H1 (cell line): ENCODE results near the gene KLK7. TPM values are rescaled to one million over a fixed set of nuclear protein-coding genes. Genes with fewer than 3 reads are reported as not detected.

Source experiments
- CTCF ChIA-PET: fragments of 300-600 bp; sonication (Branson Sonifier 250); formaldehyde crosslinking; loops from one replicate; lab custom pipeline; 2021; ENCODE audit not compliant: partially characterized antibody; lab: Charles Lee
- POLR2A ChIA-PET: fragments of 300-600 bp; sonication (Branson Sonifier 250); formaldehyde crosslinking; loops from one replicate; lab custom pipeline; 2021; ENCODE audit warnings: inconsistent platforms; ENCODE audit not compliant: partially characterized antibody; lab: Charles Lee
- DNase-seq, 2 experiments: peaks; one replicate each; pipeline versions ENCODE4 v3.0.0 to v3.0.0-alpha.2; 2010 to 2022; ENCODE audit warnings: low spot score in 2 of 2, low read depth in 1 of 2, mixed read lengths in 1 of 2
- FAIRE-seq: peaks from 2 replicates; lab custom pipeline; 2011; peaks lifted over from hg19 to GRCh38; lab: Jason Lieb, UNC
- H2AFZ ChIP-seq: 2 replicates; pipeline ENCODE4 v1.8.1; 2012; ENCODE audit warnings: low read length, inconsistent platforms
- H2AK5ac ChIP-seq: 2 replicates; pipeline ENCODE4 v1.6.1; 2013; ENCODE audit warnings: low read depth, low read length
- H2BK120ac ChIP-seq: replicated peaks from 2 replicates; pipeline ENCODE3; 2013; ENCODE audit warnings: low read depth, low read length, inconsistent platforms
- H2BK12ac ChIP-seq: 2 replicates; pipeline ENCODE4 v1.6.1; 2013; ENCODE audit warnings: low read depth, low read length
- H2BK15ac ChIP-seq: 2 replicates; pipeline ENCODE4 v1.6.1; 2013; ENCODE audit warnings: low read length
- H2BK20ac ChIP-seq: 2 replicates; pipeline ENCODE4 v1.6.1; 2013; ENCODE audit warnings: low read length
- H2BK5ac ChIP-seq: 2 replicates; pipeline ENCODE4 v1.6.1; 2013; ENCODE audit warnings: low read depth, low read length
- H3K14ac ChIP-seq: 2 replicates; pipeline ENCODE4 v1.6.1; 2013; ENCODE audit warnings: inconsistent platforms; ENCODE audit not compliant: insufficient read length
- H3K18ac ChIP-seq: 2 replicates; pipeline ENCODE4 v1.6.1; 2013; ENCODE audit warnings: low read length; ENCODE audit errors: extremely low read depth
- H3K23ac ChIP-seq: 2 replicates; pipeline ENCODE4 v1.6.1; 2013; ENCODE audit warnings: inconsistent platforms; ENCODE audit not compliant: insufficient read length
- H3K23me2 ChIP-seq: 2 replicates; pipeline ENCODE4 v1.6.1; 2013; ENCODE audit warnings: low read depth, low read length
- H3K27ac ChIP-seq: 2 replicates; pipeline ENCODE4 v1.6.1; 2011; ENCODE audit warnings: low read depth, low read length, inconsistent platforms
- H3K27me3 ChIP-seq, 4 experiments: replicated peaks in 1 of 4; 1 replicate in 1 of 4; 2 replicates in 3 of 4; pipeline versions ENCODE4 v1.6.1 to v1.8.1; 2011 to 2013; ENCODE audit warnings: low read length in 3 of 4, mild to moderate bottlenecking in 3 of 4, inconsistent platforms in 2 of 4, mixed read lengths in 2 of 4, moderate library complexity in 1 of 4; ENCODE audit not compliant: control insufficient read depth in 3 of 4, insufficient read depth in 3 of 4; ENCODE audit errors: extremely low read depth in 1 of 4
- H3K36me3 ChIP-seq, 4 experiments: 2 replicates each; pipeline versions ENCODE4 v1.6.1 to v1.8.1; 2011 to 2013; ENCODE audit warnings: mild to moderate bottlenecking in 4 of 4, low read length in 3 of 4, moderate library complexity in 2 of 4, control low read depth in 1 of 4, inconsistent platforms in 1 of 4; ENCODE audit not compliant: insufficient read depth in 4 of 4, control insufficient read depth in 2 of 4
- H3K4ac ChIP-seq: replicated peaks from 2 replicates; pipeline ENCODE3; 2013; ENCODE audit warnings: low read length, low read depth, mixed read lengths, inconsistent platforms; ENCODE audit not compliant: insufficient read length
- H3K4me1 ChIP-seq, 4 experiments: replicated peaks in 1 of 4; 1 replicate in 1 of 4; 2 replicates in 3 of 4; pipeline versions ENCODE4 v1.6.1 to v1.8.1; 2011 to 2013; ENCODE audit warnings: low read length in 3 of 4, inconsistent platforms in 2 of 4, mixed read lengths in 1 of 4; ENCODE audit not compliant: insufficient read depth in 4 of 4, control insufficient read depth in 3 of 4
- H3K4me2 ChIP-seq, 2 experiments: 2 replicates each; pipeline versions ENCODE4 v1.6.1 to v1.8.1; 2011 to 2013; ENCODE audit warnings: low read depth in 2 of 2, low read length in 2 of 2, control low read depth in 1 of 2, inconsistent platforms in 1 of 2, mild to moderate bottlenecking in 1 of 2; ENCODE audit not compliant: insufficient read depth in 1 of 2
- H3K4me3 ChIP-seq, 4 experiments: fragments of 200-600, 300-600 bp in 1 of 4; sonication (generic), shearing (Covaris generic), sonication (Bioruptor Twin) in 1 of 4; 2 replicates each; pipeline versions ENCODE4 v1.5.1 to v1.8.1; 2011 to 2016; ENCODE audit warnings: low read length in 4 of 4, low read depth in 3 of 4, control low read depth in 2 of 4, inconsistent platforms in 2 of 4, mild to moderate bottlenecking in 2 of 4, mixed read lengths in 1 of 4, moderate library complexity in 1 of 4; ENCODE audit not compliant: insufficient read depth in 2 of 4; ENCODE audit errors: extremely low read depth in 1 of 4
- H3K56ac ChIP-seq: replicated peaks from 2 replicates; pipeline ENCODE3; 2013; ENCODE audit warnings: low read depth, mild to moderate bottlenecking, mixed read lengths, low read length, inconsistent platforms; ENCODE audit not compliant: insufficient read length
- H3K79me1 ChIP-seq: 2 replicates; pipeline ENCODE4 v1.6.1; 2013; ENCODE audit warnings: low read depth, low read length, control low read depth
- H3K79me2 ChIP-seq, 2 experiments: 2 replicates each; pipeline versions ENCODE4 v1.6.1 to v1.8.1; 2012 to 2013; ENCODE audit warnings: low read length in 2 of 2, mild to moderate bottlenecking in 2 of 2, inconsistent platforms in 1 of 2; ENCODE audit not compliant: insufficient read depth in 2 of 2, control insufficient read depth in 1 of 2
- H3K9ac ChIP-seq, 4 experiments: replicated peaks in 1 of 4; 1 replicate in 1 of 4; 2 replicates in 3 of 4; pipeline versions ENCODE4 v1.6.1 to v1.8.1; 2011 to 2013; ENCODE audit warnings: low read depth in 3 of 4, low read length in 3 of 4, control low read depth in 2 of 4, mild to moderate bottlenecking in 2 of 4, moderate library complexity in 2 of 4, inconsistent platforms in 1 of 4; ENCODE audit errors: extremely low read depth in 1 of 4
- H3K9me3 ChIP-seq, 2 experiments: 2 replicates each; pipeline versions ENCODE4 v1.6.1 to v1.8.1; 2012 to 2013; ENCODE audit warnings: mild to moderate bottlenecking in 2 of 2, moderate library complexity in 2 of 2, control low read depth in 1 of 2, inconsistent platforms in 1 of 2, low read depth in 1 of 2, low read length in 1 of 2, mixed read lengths in 1 of 2; ENCODE audit not compliant: insufficient read depth in 2 of 2
- H4K20me1 ChIP-seq, 2 experiments: replicated peaks in 1 of 2; 2 replicates each; pipeline versions ENCODE3 to v1.8.1; 2011 to 2013; ENCODE audit warnings: inconsistent platforms in 2 of 2, low read length in 2 of 2, mild to moderate bottlenecking in 1 of 2; ENCODE audit not compliant: insufficient read depth in 2 of 2, control insufficient read depth in 1 of 2
- H4K5ac ChIP-seq: 2 replicates; pipeline ENCODE4 v1.6.1; 2013; ENCODE audit warnings: low read length, low read depth, mixed read lengths, inconsistent platforms; ENCODE audit not compliant: insufficient read length
- H4K8ac ChIP-seq: 2 replicates; pipeline ENCODE4 v1.8.0; 2013; ENCODE audit warnings: mild to moderate bottlenecking, moderate library complexity, low read length, inconsistent platforms; ENCODE audit not compliant: insufficient read depth; ENCODE audit errors: extremely low read depth
- H4K91ac ChIP-seq: replicated peaks from 2 replicates; pipeline ENCODE3; 2013; ENCODE audit warnings: low read length, mixed read lengths, inconsistent platforms; ENCODE audit not compliant: insufficient read length
- CEBPB ChIP-seq: IDR thresholded peaks from 2 replicates; pipeline ENCODE4 v1.6.1; 2012; ENCODE audit warnings: low read depth, low read length
- CHD2 ChIP-seq: IDR thresholded peaks from 2 replicates; pipeline ENCODE4 v1.6.1; 2012; ENCODE audit warnings: low read length, improper control_type of control experiment
- EP300 ChIP-seq, 2 experiments: IDR thresholded peaks; 1 replicate in 1 of 2; 2 replicates in 1 of 2; pipeline ENCODE4 v1.6.1; 2011 to 2012; ENCODE audit warnings: low read depth in 2 of 2, low read length in 2 of 2, mild to moderate bottlenecking in 2 of 2, borderline replicate concordance in 1 of 2, inconsistent platforms in 1 of 2, moderate library complexity in 1 of 2
- GABPA ChIP-seq: IDR thresholded peaks from 2 replicates; pipeline ENCODE4 v1.6.1; 2011; ENCODE audit warnings: mild to moderate bottlenecking, low read length, moderate library complexity, borderline replicate concordance; ENCODE audit not compliant: insufficient read depth
- NRF1 ChIP-seq: IDR thresholded peaks from 2 replicates; pipeline ENCODE4 v1.6.1; 2011; ENCODE audit warnings: mild to moderate bottlenecking, low read depth, low read length, improper control_type of control experiment
- POU5F1 ChIP-seq: IDR thresholded peaks from 2 replicates; pipeline ENCODE4 v1.6.1; 2011; ENCODE audit warnings: low read depth, mild to moderate bottlenecking, low read length, moderate library complexity
- RAD21 ChIP-seq, 2 experiments: IDR thresholded peaks in 1 of 2; conservative IDR thresholded peaks in 1 of 2; 2 replicates each; pipeline ENCODE4 v1.6.1; 2011; ENCODE audit warnings: low read depth in 2 of 2, low read length in 2 of 2, improper control_type of control experiment in 1 of 2, inconsistent platforms in 1 of 2, mild to moderate bottlenecking in 1 of 2, moderate library complexity in 1 of 2
- RBBP5 ChIP-seq: IDR thresholded peaks from 2 replicates; pipeline ENCODE4 v1.7.1; 2012; ENCODE audit warnings: low read depth, mild to moderate bottlenecking, inconsistent platforms, low read length, moderate library complexity, borderline replicate concordance
- SP4 ChIP-seq: IDR thresholded peaks from 2 replicates; pipeline ENCODE4 v1.6.1; 2012; ENCODE audit warnings: low read length, inconsistent platforms
- TEAD4 ChIP-seq: IDR thresholded peaks from 2 replicates; pipeline ENCODE4 v1.6.1; 2012; ENCODE audit warnings: low read depth, low read length, inconsistent platforms, mixed read lengths
- ZNF274 ChIP-seq: IDR thresholded peaks from 2 replicates; pipeline ENCODE4 v1.7.0; 2012; ENCODE audit warnings: low read length, borderline replicate concordance; ENCODE audit errors: extremely low read depth
- whole genome bisulfite sequencing, 2 experiments: shearing (Covaris generic) in 1 of 2; methylation state at CpG; one replicate each; pipeline versions ENCODE4 v1.1.6 to v1.1.7; 2013 to 2015; ENCODE audit warnings: low lambda C conversion rate in 2 of 2, mixed read lengths in 2 of 2, inconsistent platforms in 1 of 2, low coverage in 1 of 2, missing lambda C conversion rate in 1 of 2; ENCODE audit not compliant: insufficient replicate concordance in 2 of 2, insufficient coverage in 1 of 2, insufficient read length in 1 of 2; ENCODE audit errors: extremely low coverage in 1 of 2, missing lambda C conversion rate in 1 of 2; 5-methylcytosine and 5-hydroxymethylcytosine counted together
- polyA plus RNA-seq, 7 experiments: library from polyadenylated mRNA; depleted of rRNA in 3 of 7; stranded (reverse) in 5 of 7; unstranded in 2 of 7; fragments of >200 nt in 5 of 7; fragments of 200-250 nt in 2 of 7; gene quantifications; 1 replicate in 5 of 7; 2 replicates in 1 of 7; 4 replicates in 1 of 7; pipeline versions ENCODE4 v1.2.1 to v1.2.3, GENCODE V29; 2011 to 2013; ENCODE audit warnings: missing spikeins in 2 of 7, mixed read lengths in 2 of 7
- total RNA-seq: library from RNA; stranded (reverse); fragmentation: NEBNext Ultra II Directional; extraction: Animal tissue kit (Norgen Biotek cat#: 25700); gene quantifications from 2 replicates; pipeline ENCODE4 v1.2.1, GENCODE V29; 2021
- TF ChIP-seq, protein P1 (sequence below): IDR thresholded peaks from 2 replicates; pipeline ENCODE4 v1.6.1; 2012; ENCODE audit warnings: inconsistent platforms

Gene KLK7
- total and polyA plus RNA-seq, 2 of the 8 experiments (the other 6 are each of a cell fraction or from before 2014, with no cell fraction given), result 0.73 to 1.4 TPM

DNA sequence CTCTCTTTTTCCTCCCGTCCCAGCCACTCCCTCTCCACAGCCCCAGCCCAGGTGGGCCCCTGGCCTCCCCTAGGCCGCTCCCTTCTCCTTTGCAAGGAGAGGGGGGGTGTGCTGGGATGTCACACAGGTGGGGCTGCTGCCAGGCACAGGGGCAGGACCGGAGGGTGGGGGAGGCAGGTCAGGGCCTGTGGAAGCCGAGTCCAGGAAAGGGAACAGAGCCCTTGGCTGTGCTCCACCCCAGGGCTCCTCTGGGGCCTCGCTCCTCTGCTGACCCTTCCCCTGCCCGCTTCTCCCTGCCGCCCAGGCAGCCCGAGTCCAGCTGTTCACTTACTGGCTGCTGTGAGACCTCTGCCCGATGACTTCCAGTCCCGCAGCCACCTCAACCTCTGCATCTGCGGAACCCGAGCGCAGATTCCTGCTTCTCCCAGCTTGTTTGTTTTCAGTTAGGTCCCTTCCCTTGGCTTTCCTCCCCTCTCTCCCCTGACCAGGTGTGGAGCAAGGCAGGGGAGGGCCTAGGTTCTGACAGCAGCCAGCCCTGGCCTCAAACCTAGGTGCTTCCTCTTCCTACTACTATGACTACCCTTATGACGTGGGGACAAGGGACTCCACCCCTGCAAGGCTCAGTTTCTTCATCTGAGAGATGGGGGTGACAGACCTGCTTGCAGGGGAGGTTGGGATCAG, 43.5 kb upstream of the KLK7 start:
- peak overlapping the region; percentile 51 for H4K91ac ChIP-seq
- CTCF ChIA-PET, result interaction anchor here (0.8 to 15.0 kb wide), 8 partner anchors 8 to 66 kb away, joined by 3 to 269 read pairs (median 4); no protein-coding TSS in a partner anchor
- no peaks in the 10 kb centered on the region for H3K79me2 ChIP-seq
- H3K56ac ChIP-seq, result no peak overlapping the region
- peak overlapping the region; percentile 39; the same call in 1 of the 2 replicates for H2BK12ac ChIP-seq
- 0 out of 2 replicates have a peak overlapping the region, but pooled peaks have one; percentile 35 for H2BK5ac ChIP-seq
- no peak overlapping the region for H3K4ac ChIP-seq
- no peaks in the 10 kb centered on the region; a peak in 1 of 7 replicates for H3K27me3 ChIP-seq
- no peaks in the 10 kb centered on the region; the same call in 1 of the 2 replicates for H3K23me2 ChIP-seq
- no peak overlapping the region for H3K23ac ChIP-seq
- no peaks in the 10 kb centered on the region for H3K9me3 ChIP-seq
- no peak for FAIRE-seq
- no peak for DNase-seq
- H4K8ac ChIP-seq, result no peak overlapping the region; the same call in 1 of the 2 replicates
- H4K20me1 ChIP-seq, result no peaks in the 10 kb centered on the region
- POLR2A ChIA-PET, result interaction anchor here (1.0 to 1.6 kb wide), 5 partner anchors 10 to 233 kb away, joined by 3 to 6 read pairs (median 3); partner anchors contain the start of gene KLK13
- H3K27ac ChIP-seq, result no peak overlapping the region
- H3K14ac ChIP-seq, result no peak overlapping the region
- 83% methylated on average over 10 of the region's 14 CpGs; no CpG with 5 or more reads in 1 of the 2 experiments for WGBS, 2 experiments
- no peak overlapping the region for H2BK120ac ChIP-seq
- no peaks in the 10 kb centered on the region for H3K79me1 ChIP-seq
- H3K4me3 ChIP-seq, result no peak overlapping the region
- H3K4me2 ChIP-seq, result no peak overlapping the region
- H2BK20ac ChIP-seq, result no peak overlapping the region
- H2AK5ac ChIP-seq, result no peak overlapping the region
- no peak overlapping the region; the same call in 1 of the 2 replicates for H3K18ac ChIP-seq
- no peak overlapping the region for H2AFZ ChIP-seq
- no peak overlapping the region; a peak in 3 of 7 replicates for H3K9ac ChIP-seq
- H2BK15ac ChIP-seq, result peak overlapping the region; percentile 81; the same call in 1 of the 2 replicates
- no peaks in the 10 kb centered on the region for H3K36me3 ChIP-seq
- H4K5ac ChIP-seq, result peak overlapping the region; percentile 12
- H3K4me1 ChIP-seq, result peaks cover 3 to 25% (median 17%) of the 10 kb centered on the region in 4 experiments
- no peak for TF ChIP-seq CEBPB
- no peak for TF ChIP-seq TEAD4
- TF ChIP-seq SP4, result no peak
- no peak for TF ChIP-seq ZNF274
- TF ChIP-seq NRF1, result no peak
- no peak for TF ChIP-seq EP300 (IDR thresholded peaks at IDR 0.05; ENCODE audit: borderline replicate concordance in 1 of 2, low read depth in 2 of 2, low read length in 2 of 2)
- TF ChIP-seq, protein P1, sequence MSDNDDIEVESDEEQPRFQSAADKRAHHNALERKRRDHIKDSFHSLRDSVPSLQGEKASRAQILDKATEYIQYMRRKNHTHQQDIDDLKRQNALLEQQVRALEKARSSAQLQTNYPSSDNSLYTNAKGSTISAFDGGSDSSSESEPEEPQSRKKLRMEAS, result no peak
- TF ChIP-seq RAD21 (IDR thresholded peaks at IDR 0.05 in 1 of 2, conservative IDR thresholded peaks at IDR 0.05 in 1 of 2; ENCODE audit: low read depth in 2 of 2, low read length in 2 of 2), result no peak
- TF ChIP-seq RBBP5, result no peak
- TF ChIP-seq POU5F1, result no peak
- TF ChIP-seq CHD2, result no peak
- no peak for TF ChIP-seq GABPA
